Transverse colon (tissue), 3 donors: ENCODE measurements around the gene CNTNAP2.

Source experiments
- EP300 ChIP-seq: sonication (generic); formaldehyde crosslinking; IDR thresholded peaks from one replicate; pipeline ENCODE4 v1.6.1; 2017; ENCODE audit warnings: antibody characterized with exemption, low read depth
- POLR2A ChIP-seq: fragments of 450-650 bp; IDR thresholded peaks from one replicate; pipeline ENCODE4 v1.6.1; 2016; ENCODE audit warnings: antibody characterized with exemption, mild to moderate bottlenecking, moderate library complexity
- TF ChIP-seq, protein P1 (sequence below), 5 experiments: fragments of 200-600 bp in 3 of 5; fragments of 450-650 bp in 2 of 5; sonication (generic) in 3 of 5; IDR thresholded peaks; 1 replicate in 2 of 5; 2 replicates in 3 of 5; pipeline ENCODE4 v1.5.1; 2016 to 2017; ENCODE audit warnings: antibody characterized with exemption in 5 of 5, inconsistent platforms in 3 of 5, mild to moderate bottlenecking in 2 of 5, moderate library complexity in 1 of 5

GRCh38 chr7:146591976-146592375 is 475.4 kb downstream of the CNTNAP2 start:
- TF ChIP-seq, protein P1, sequence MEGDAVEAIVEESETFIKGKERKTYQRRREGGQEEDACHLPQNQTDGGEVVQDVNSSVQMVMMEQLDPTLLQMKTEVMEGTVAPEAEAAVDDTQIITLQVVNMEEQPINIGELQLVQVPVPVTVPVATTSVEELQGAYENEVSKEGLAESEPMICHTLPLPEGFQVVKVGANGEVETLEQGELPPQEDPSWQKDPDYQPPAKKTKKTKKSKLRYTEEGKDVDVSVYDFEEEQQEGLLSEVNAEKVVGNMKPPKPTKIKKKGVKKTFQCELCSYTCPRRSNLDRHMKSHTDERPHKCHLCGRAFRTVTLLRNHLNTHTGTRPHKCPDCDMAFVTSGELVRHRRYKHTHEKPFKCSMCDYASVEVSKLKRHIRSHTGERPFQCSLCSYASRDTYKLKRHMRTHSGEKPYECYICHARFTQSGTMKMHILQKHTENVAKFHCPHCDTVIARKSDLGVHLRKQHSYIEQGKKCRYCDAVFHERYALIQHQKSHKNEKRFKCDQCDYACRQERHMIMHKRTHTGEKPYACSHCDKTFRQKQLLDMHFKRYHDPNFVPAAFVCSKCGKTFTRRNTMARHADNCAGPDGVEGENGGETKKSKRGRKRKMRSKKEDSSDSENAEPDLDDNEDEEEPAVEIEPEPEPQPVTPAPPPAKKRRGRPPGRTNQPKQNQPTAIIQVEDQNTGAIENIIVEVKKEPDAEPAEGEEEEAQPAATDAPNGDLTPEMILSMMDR (IDR thresholded peaks at IDR 0.05) = no peak
- TF ChIP-seq POLR2A = no peak
- TF ChIP-seq EP300 = no peak
